Activated CD8-positive, alpha-beta T cell treated with anti-CD3 and anti-CD28 coated beads for 36 hours (primary cell): ENCODE measurements around the gene WDR1. TPM values are rescaled to one million over a fixed set of nuclear protein-coding genes. Genes with fewer than 3 reads are reported as not detected.

ENCODE experiments used
- ATAC-seq: fragments of 200-7000 bp; cut with Tn5 transposase; one replicate; pipeline ENCODE4 v1.10.0; 2021; ENCODE audit warnings: mild to moderate bottlenecking, moderate library complexity
- CTCF ChIA-PET: fragments of 350-600 bp; sonication (Branson Sonifier 250); formaldehyde crosslinking; loops from one replicate; lab custom pipeline; 2021; ENCODE audit warnings: antibody characterized with exemption; lab: Charles Lee
- POLR2A ChIA-PET: fragments of 350-600 bp; sonication (Branson Sonifier 250); formaldehyde crosslinking; loops from one replicate; lab custom pipeline; 2021; ENCODE audit warnings: antibody characterized with exemption; lab: Charles Lee
- DNase-seq: peaks from one replicate; pipeline ENCODE4 v3.0.0-alpha.2; 2020
- H3K27ac Mint-ChIP-seq: one replicate; pipeline ENCODE4 v1.8.0; 2021; ENCODE audit warnings: mild to moderate bottlenecking, mixed read lengths
- H3K27me3 Mint-ChIP-seq: one replicate; pipeline ENCODE4 v1.8.0; 2021; ENCODE audit warnings: mixed read lengths
- H3K36me3 Mint-ChIP-seq: one replicate; pipeline ENCODE4 v1.8.0; 2021; ENCODE audit warnings: low read depth, mixed read lengths
- H3K4me1 Mint-ChIP-seq: one replicate; pipeline ENCODE4 v1.8.0; 2021; ENCODE audit warnings: low read depth, mixed read lengths
- H3K4me3 Mint-ChIP-seq: one replicate; pipeline ENCODE4 v1.8.0; 2021; ENCODE audit warnings: mild to moderate bottlenecking, moderate library complexity, mixed read lengths
- H3K9me3 Mint-ChIP-seq: one replicate; pipeline ENCODE4 v1.8.0; 2021; ENCODE audit warnings: mixed read lengths
- CTCF ChIP-seq: fragments of 200-600 bp; IDR thresholded peaks from one replicate; pipeline ENCODE4 v1.8.0; 2022; ENCODE audit warnings: antibody characterized with exemption, mild to moderate bottlenecking
- intact Hi-C: fragments of 100-400 bp; cut with micrococcal nuclease; formaldehyde crosslinking; loops from one replicate; pipeline ENCODE4 v1.10.0; 2022
- total RNA-seq, 2 experiments: library from RNA; stranded (reverse); gene quantifications; one replicate each; pipeline ENCODE4 v1.2.3, GENCODE V29; 2021

WDR1 gene
- total RNA-seq, 2 experiments from 2014 or later: 390 to 393 TPM

DNA sequence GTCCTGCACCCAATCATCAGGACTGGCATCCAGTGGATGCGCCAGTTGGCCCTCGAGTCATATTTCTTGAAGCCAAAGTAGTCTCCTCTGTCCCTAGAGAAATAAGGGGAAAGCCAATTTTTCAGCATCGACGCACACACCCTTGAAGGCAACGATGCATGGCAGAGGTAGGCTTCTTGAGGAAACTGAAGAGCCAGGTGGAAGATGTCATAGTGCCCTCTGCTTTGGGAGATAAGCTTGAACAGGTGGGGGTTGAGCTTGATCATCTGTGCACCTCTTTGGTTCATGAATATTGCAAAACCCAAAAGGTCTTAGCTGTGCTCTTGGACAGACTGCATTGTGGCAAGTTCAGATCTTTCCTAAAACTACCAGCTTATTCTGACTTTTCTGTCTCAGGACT is 34.6 kb upstream of the WDR1 start:
- ChIA-PET CTCF (interaction anchor here (1.0 to 1.7 kb wide), 7 partner anchors 8 to 387 kb away, joined by 3 to 9 read pairs (median 4); no protein-coding TSS in a partner anchor), POLR2A (interaction anchor here (1.8 kb wide), 1 partner anchor 34 kb away, joined by 4 read pairs; no protein-coding TSS in a partner anchor)
- no peak for ATAC-seq
- no peaks in the 10 kb centered on the region for H3K27me3 Mint-ChIP-seq
- H3K36me3 Mint-ChIP-seq: no peaks in the 10 kb centered on the region
- no peaks in the 10 kb centered on the region for H3K9me3 Mint-ChIP-seq
- H3K27ac Mint-ChIP-seq: no peak overlapping the region
- no peak for TF ChIP-seq CTCF
- no peak for DNase-seq
- H3K4me3 Mint-ChIP-seq: no peak overlapping the region
- intact Hi-C loops: no loop called here
- H3K4me1 Mint-ChIP-seq: no peaks in the 10 kb centered on the region

DNA sequence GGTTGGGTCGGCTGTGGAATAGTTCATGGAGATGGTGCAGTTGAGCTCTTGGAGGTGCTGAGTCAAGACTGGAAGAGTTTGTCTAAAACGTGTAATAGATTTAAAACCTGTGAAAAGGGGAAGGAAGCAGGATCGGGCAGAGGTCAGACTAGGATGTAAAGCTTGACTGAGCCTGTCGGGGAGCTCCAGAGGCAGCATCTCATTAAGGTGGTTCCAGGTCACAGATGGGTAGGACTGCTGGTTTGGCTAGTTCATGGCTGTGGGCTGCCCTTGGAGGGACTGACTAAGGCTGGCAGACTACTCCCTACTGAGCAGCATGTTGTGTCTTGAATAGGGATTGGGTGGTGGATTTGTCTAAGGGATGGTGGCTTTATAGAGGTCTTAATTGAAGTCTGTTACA is 28.4 kb upstream of the WDR1 start:
- ATAC-seq (no peak), DNase-seq (no peak)
- intact Hi-C loops: no loop called here
- ChIA-PET POLR2A (interaction anchor here (0.6 kb wide), 1 partner anchor 279 kb away, joined by 3 read pairs; no protein-coding TSS in a partner anchor), CTCF (interaction anchor here (1.3 kb wide), 1 partner anchor 9 kb away, joined by 3 read pairs; no protein-coding TSS in a partner anchor)
- Mint-ChIP-seq H3K9me3 (no peaks in the 10 kb centered on the region), H3K27ac (no peak overlapping the region), H3K4me1 (no peaks in the 10 kb centered on the region), H3K4me3 (no peak overlapping the region), H3K27me3 (no peaks in the 10 kb centered on the region), H3K36me3 (no peaks in the 10 kb centered on the region)
- TF ChIP-seq CTCF: no peak

- DNase-seq (no peak), ATAC-seq (no peak)
- CTCF ChIA-PET: interaction anchor here (1.0 to 1.5 kb wide), 4 partner anchors 10 to 56 kb away, joined by 3 to 8 read pairs (median 3); no protein-coding TSS in a partner anchor
- Mint-ChIP-seq H3K27me3 (no peaks in the 10 kb centered on the region), H3K4me1 (no peaks in the 10 kb centered on the region), H3K9me3 (no peaks in the 10 kb centered on the region), H3K4me3 (no peak overlapping the region), H3K36me3 (no peaks in the 10 kb centered on the region), H3K27ac (no peak overlapping the region)
- POLR2A ChIA-PET: interaction anchor here (0.6 to 1.2 kb wide), 2 partner anchors 21 to 280 kb away, joined by 3 read pairs; no protein-coding TSS in a partner anchor
- TF ChIP-seq CTCF: no peak
- intact Hi-C loops: no loop called here
These were observed 27.9 kb upstream of the WDR1 start for GRCh38 chr4:10144479-10144878.

GRCh38 chr4:10143171-10143570 is 26.6 kb upstream of the WDR1 start:
- no peaks in the 10 kb centered on the region for H3K36me3 Mint-ChIP-seq
- CTCF ChIA-PET: interaction anchor here (1.0 to 1.5 kb wide), 3 partner anchors 15 to 54 kb away, joined by 3 to 8 read pairs (median 3); no protein-coding TSS in a partner anchor
- DNase-seq (no peak), ATAC-seq (no peak)
- no peak overlapping the region for H3K4me3 Mint-ChIP-seq
- no peak for TF ChIP-seq CTCF
- H3K9me3 Mint-ChIP-seq: no peaks in the 10 kb centered on the region
- POLR2A ChIA-PET: interaction anchor here (1.2 kb wide), 2 partner anchors 16 to 19 kb away, joined by 3 read pairs; no protein-coding TSS in a partner anchor
- intact Hi-C loops: no loop called here
- no peaks in the 10 kb centered on the region for H3K4me1 Mint-ChIP-seq
- no peaks in the 10 kb centered on the region for H3K27me3 Mint-ChIP-seq
- H3K27ac Mint-ChIP-seq: no peak overlapping the region
